Ectodermal cell (in vitro differentiated cells): Measurements from ENCODE around the gene NGFR.

Experiments used
- H3K27ac ChIP-seq: 2 replicates; pipeline ENCODE4 v1.7.0; 2013; ENCODE audit warnings: mild to moderate bottlenecking, low read depth, low read length; ENCODE audit not compliant: insufficient read depth, poor library complexity, severe bottlenecking
- H3K27me3 ChIP-seq: 2 replicates; pipeline ENCODE4 v1.7.0; 2013; ENCODE audit warnings: mild to moderate bottlenecking, low read length; ENCODE audit not compliant: insufficient read depth, control insufficient read depth, poor library complexity, severe bottlenecking
- H3K36me3 ChIP-seq: one replicate; pipeline ENCODE4 v1.7.0; 2013; ENCODE audit warnings: low read length; ENCODE audit not compliant: control insufficient read depth, insufficient read depth
- H3K4me1 ChIP-seq: one replicate; pipeline ENCODE4 v1.7.0; 2013; ENCODE audit warnings: low read length; ENCODE audit not compliant: control insufficient read depth, insufficient read depth
- H3K4me3 ChIP-seq: 2 replicates; pipeline ENCODE4 v1.7.0; 2013; ENCODE audit warnings: low read depth, low read length, control low read depth; ENCODE audit not compliant: insufficient read depth
- H3K9me3 ChIP-seq: 2 replicates; pipeline ENCODE4 v1.7.0; 2013; ENCODE audit warnings: mild to moderate bottlenecking, low read length, moderate library complexity; ENCODE audit not compliant: control insufficient read depth
- WGBS, 2 experiments: methylation state at CpG; one replicate each; pipeline ENCODE4 v1.1.7; 2013; ENCODE audit warnings: missing lambda C conversion rate in 2 of 2; 5-methylcytosine and 5-hydroxymethylcytosine counted together

The NGFR gene

GRCh38 chr17:49523196-49523595, 28.1 kb downstream of the NGFR start:
- H3K27me3 ChIP-seq: no peaks in the 10 kb centered on the region
- H3K4me3 ChIP-seq: no peak overlapping the region
- no peaks in the 10 kb centered on the region for H3K36me3 ChIP-seq
- peaks cover 9% of the 10 kb centered on the region for H3K4me1 ChIP-seq
- 92 to 97% methylated on average over 5 of the region's 5 CpGs for WGBS, 2 experiments
- no peaks in the 10 kb centered on the region for H3K9me3 ChIP-seq
- H3K27ac ChIP-seq: no peak overlapping the region

- WGBS, 2 experiments: 91% methylated on average over 11 of the region's 11 CpGs
- no peak overlapping the region for H3K27ac ChIP-seq
- no peaks in the 10 kb centered on the region for H3K9me3 ChIP-seq
- H3K36me3 ChIP-seq: no peaks in the 10 kb centered on the region
- H3K4me3 ChIP-seq: no peak overlapping the region
- H3K4me1 ChIP-seq: peaks cover 11% of the 10 kb centered on the region
- no peaks in the 10 kb centered on the region for H3K27me3 ChIP-seq
Measured at GRCh38 chr17:49523706-49524472, 28.8 kb downstream of the NGFR start.

DNA sequence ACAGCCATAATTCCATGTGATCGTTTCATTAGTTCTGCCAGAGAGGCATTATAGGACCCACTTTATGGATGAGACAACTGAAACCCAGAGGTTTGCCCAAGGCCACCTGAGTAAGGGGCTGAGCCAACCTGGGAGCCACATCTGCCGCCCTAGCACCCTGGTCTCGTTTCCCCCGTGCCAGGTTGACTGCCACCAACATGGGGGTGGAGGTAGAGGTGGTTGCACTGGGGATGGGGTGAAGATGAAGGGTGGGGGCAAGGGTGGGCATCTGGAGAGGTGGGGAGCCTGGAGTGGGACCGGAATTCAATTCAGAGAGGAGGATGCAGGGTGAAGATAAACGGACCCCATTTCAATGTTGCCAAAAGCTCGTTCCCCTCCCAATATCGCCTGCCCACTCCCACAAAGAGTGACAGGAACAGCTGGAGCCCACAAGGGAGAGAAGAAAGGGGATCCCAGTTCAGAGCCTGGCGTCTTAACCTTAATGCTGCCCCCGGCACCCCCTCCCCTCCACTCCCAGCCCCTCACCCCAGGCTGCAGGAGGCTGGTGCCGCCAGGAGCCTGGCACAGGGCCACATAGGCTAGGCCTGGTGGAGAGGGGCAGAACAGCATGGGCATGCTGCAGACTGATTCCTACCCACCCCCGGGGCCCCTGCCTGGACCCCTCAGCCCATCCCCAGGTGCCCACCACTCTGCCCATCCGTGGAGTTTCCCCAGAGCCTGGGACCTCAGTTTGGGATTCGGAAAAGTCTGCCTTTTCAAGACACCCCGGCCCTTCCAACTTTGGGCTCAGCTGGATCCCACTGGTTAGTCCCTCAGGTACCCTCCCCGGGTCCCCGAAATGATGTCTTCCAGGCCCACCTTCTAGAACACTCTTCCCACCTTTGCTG, 29.6 kb downstream of the NGFR start:
- Histone ChIP-seq H3K36me3 (no peaks in the 10 kb centered on the region), H3K4me1 (peaks cover 6% of the 10 kb centered on the region), H3K27me3 (no peaks in the 10 kb centered on the region), H3K9me3 (no peaks in the 10 kb centered on the region), H3K27ac (no peak overlapping the region), H3K4me3 (no peak overlapping the region)
- 92 to 94% methylated on average over 17 of the region's 17 CpGs for WGBS, 2 experiments

GRCh38 chr17:49525831-49526741, 31.0 kb downstream of the NGFR start:
- no peak overlapping the region for H3K4me3 ChIP-seq
- H3K9me3 ChIP-seq: no peaks in the 10 kb centered on the region
- peaks cover 3% of the 10 kb centered on the region for H3K4me1 ChIP-seq
- 89% methylated on average over 24 of the region's 24 CpGs for WGBS, 2 experiments
- no peaks in the 10 kb centered on the region for H3K36me3 ChIP-seq
- H3K27me3 ChIP-seq: no peaks in the 10 kb centered on the region
- no peak overlapping the region for H3K27ac ChIP-seq

DNA sequence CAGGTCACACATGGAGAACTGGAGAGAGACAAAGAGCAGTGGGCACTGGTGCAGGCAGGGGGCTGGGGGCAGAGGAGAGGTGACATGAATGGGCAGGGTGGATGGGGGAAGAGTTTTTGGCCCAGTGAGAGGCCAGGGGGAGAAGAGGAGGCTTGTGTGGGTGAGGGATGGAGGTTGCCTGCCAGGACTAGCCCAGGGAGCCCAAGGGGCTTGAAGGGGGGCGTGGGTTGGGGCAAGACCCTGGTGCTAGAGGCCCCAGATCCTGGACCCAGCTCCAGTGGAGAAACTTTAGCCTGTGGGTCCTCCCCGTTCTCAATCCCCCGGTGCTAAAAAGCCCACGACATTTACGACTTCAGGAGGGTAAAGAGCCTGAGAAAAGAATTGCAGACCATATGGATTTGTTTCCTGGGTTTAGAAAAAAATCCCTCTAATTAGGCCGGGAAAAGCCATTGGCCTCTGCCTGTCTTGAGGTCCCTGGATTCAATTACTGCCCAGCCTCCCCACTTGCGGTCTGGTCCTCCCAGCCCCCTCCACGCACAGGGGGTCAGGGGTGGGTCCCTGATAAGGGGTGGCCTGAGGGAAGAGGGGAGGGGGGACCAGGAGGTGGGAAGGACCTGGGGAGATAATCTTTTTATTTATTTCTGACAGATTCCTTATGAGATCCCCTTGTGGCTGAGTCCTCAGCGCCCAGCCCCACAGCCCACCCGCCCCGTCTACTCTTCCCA, 33.0 kb downstream of the NGFR start:
- no peaks in the 10 kb centered on the region for H3K9me3 ChIP-seq
- no peaks in the 10 kb centered on the region for H3K36me3 ChIP-seq
- H3K27ac ChIP-seq: no peak overlapping the region
- no peaks in the 10 kb centered on the region for H3K27me3 ChIP-seq
- peaks cover 3% of the 10 kb centered on the region for H3K4me1 ChIP-seq
- WGBS, 2 experiments: 76 to 90% methylated on average over 11 of the region's 11 CpGs
- H3K4me3 ChIP-seq: no peak overlapping the region

DNA sequence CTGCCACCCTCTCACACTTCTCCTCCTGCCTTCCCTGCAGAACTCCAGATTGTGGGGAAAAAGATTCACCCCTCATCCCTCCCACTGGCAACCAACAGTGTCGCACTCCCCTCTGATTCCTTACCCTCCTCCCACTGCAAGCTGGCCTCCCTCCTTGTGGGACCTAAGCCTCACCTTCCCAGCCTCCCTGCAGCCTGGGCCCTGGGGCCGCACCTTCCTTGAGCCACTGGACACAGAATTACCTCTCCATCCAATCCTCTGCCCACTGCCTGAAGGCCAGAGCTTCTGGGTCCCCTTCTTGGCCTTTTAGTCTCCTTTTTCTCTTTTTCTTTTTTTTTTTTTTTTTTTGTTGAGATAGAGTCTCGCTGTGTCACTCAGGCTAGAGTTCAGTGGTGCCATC, 33.9 kb downstream of the NGFR start:
- Histone ChIP-seq H3K9me3 (no peaks in the 10 kb centered on the region), H3K4me1 (peaks cover 3% of the 10 kb centered on the region), H3K27me3 (no peaks in the 10 kb centered on the region), H3K27ac (no peak overlapping the region), H3K36me3 (no peaks in the 10 kb centered on the region), H3K4me3 (no peak overlapping the region)
- 90 to 97% methylated on average over 3 of the region's 3 CpGs for WGBS, 2 experiments

- Histone ChIP-seq H3K36me3 (no peaks in the 10 kb centered on the region), H3K4me3 (no peak overlapping the region), H3K4me1 (peaks cover 3% of the 10 kb centered on the region), H3K9me3 (no peaks in the 10 kb centered on the region), H3K27ac (no peak overlapping the region), H3K27me3 (no peaks in the 10 kb centered on the region)
- 100% methylated on average over 1 of the region's 1 CpG for WGBS, 2 experiments
Measured at GRCh38 chr17:49530118-49530517, 35.0 kb downstream of the NGFR start.

GRCh38 chr17:49543860-49544259, 48.8 kb downstream of the NGFR start:
- H3K36me3 ChIP-seq: no peaks in the 10 kb centered on the region
- peaks cover 28% of the 10 kb centered on the region for H3K4me1 ChIP-seq
- no peak overlapping the region for H3K27ac ChIP-seq
- no peaks in the 10 kb centered on the region for H3K9me3 ChIP-seq
- no peak overlapping the region for H3K4me3 ChIP-seq
- no peaks in the 10 kb centered on the region for H3K27me3 ChIP-seq
- 81 to 90% methylated on average over 3 of the region's 3 CpGs for WGBS, 2 experiments

DNA sequence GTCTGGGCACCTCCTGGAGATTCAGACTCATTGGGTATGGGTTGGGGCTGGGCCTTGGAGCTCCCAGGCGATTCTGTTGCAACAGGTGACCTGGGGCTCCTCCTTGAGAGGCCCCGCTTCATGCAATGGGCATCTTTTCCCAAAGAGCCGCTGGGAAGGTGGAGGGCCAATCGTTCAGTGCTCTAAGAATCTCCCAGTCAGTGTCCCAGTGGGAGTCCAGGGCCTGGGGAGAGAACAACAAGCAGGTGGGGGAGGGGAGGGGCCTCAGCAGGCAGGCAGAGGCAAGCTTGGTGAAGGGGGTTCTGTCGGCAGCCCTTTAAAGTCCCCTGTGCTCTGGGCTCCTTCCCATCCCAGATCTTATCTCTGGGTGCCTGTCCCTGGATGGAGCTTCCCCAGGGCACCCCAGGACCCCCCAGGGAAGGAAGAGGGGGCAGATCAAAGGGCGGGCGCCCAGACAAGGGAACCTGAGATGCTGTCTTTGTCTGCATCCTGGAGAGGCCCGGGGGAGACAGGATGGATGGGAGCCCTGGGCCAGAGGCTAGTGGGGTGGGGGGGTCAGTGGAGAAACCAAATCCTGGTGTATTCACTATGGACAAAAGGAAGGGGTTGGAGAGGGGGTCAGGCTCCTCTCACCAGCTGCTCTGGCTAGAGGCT, 50.0 kb downstream of the NGFR start:
- H3K4me1 ChIP-seq: peaks cover 28% of the 10 kb centered on the region
- H3K27ac ChIP-seq: no peak overlapping the region
- no peaks in the 10 kb centered on the region for H3K27me3 ChIP-seq
- H3K36me3 ChIP-seq: no peaks in the 10 kb centered on the region
- WGBS, 2 experiments: 68 to 74% methylated on average over 8 of the region's 8 CpGs
- H3K9me3 ChIP-seq: no peaks in the 10 kb centered on the region
- no peak overlapping the region for H3K4me3 ChIP-seq
